Fibroblast of lung (primary cell): ENCODE measurements around the gene COMT. TPM values are rescaled to one million over a fixed set of nuclear protein-coding genes. Genes with fewer than 3 reads are reported as not detected.

Source experiments
- DNase-seq, 2 donors: peaks; one replicate each; pipeline versions ENCODE4 v3.0.0 to v3.0.0-alpha.2; 2010; ENCODE audit warnings: low read depth in 2 of 2
- H2AFZ ChIP-seq: 2 replicates; pipeline ENCODE4 v1.5.1; 2012; ENCODE audit warnings: low read length, control low read depth, inconsistent platforms
- H3K27ac ChIP-seq: 2 replicates; pipeline ENCODE4 v1.5.1; 2011; ENCODE audit warnings: low read length, control low read depth; ENCODE audit not compliant: insufficient read depth
- H3K27me3 ChIP-seq: 2 replicates; pipeline ENCODE4 v1.5.1; 2011; ENCODE audit warnings: mild to moderate bottlenecking, low read length; ENCODE audit not compliant: control insufficient read depth, insufficient read depth
- H3K36me3 ChIP-seq: 2 replicates; pipeline ENCODE4 v1.5.1; 2011; ENCODE audit warnings: low read length; ENCODE audit not compliant: control insufficient read depth, insufficient read depth
- H3K4me1 ChIP-seq: 2 replicates; pipeline ENCODE4 v1.5.1; 2011; ENCODE audit warnings: low read length; ENCODE audit not compliant: control insufficient read depth, insufficient read depth; ENCODE audit errors: extremely low read depth
- H3K4me2 ChIP-seq: 2 replicates; pipeline ENCODE4 v1.5.1; 2011; ENCODE audit warnings: low read length, control low read depth; ENCODE audit not compliant: insufficient read depth; ENCODE audit errors: extremely low read depth
- H3K4me3 ChIP-seq, 4 experiments: fragments of 200-600 bp in 1 of 4; sonication (generic) in 1 of 4; replicated peaks in 1 of 4; 2 replicates each; pipeline ENCODE4 v1.5.1; 2011 to 2016; ENCODE audit warnings: low read length in 4 of 4, low read depth in 3 of 4, mild to moderate bottlenecking in 3 of 4, control low read depth in 2 of 4, inconsistent platforms in 1 of 4, mixed read lengths in 1 of 4; ENCODE audit not compliant: insufficient read depth in 1 of 4; ENCODE audit errors: control extremely low read depth in 1 of 4
- H3K79me2 ChIP-seq: 2 replicates; pipeline ENCODE4 v1.5.1; 2012; ENCODE audit warnings: mild to moderate bottlenecking, low read length, inconsistent platforms; ENCODE audit not compliant: control insufficient read depth, insufficient read depth
- H3K9ac ChIP-seq: 2 replicates; pipeline ENCODE4 v1.5.1; 2011; ENCODE audit warnings: mild to moderate bottlenecking, low read length, control low read depth; ENCODE audit not compliant: insufficient read depth
- H3K9me3 ChIP-seq: 2 replicates; pipeline ENCODE4 v1.5.1; 2012; ENCODE audit warnings: low read depth, low read length; ENCODE audit not compliant: control insufficient read depth, insufficient read depth
- H4K20me1 ChIP-seq: 2 replicates; pipeline ENCODE4 v1.5.1; 2011; ENCODE audit warnings: low read length; ENCODE audit not compliant: control insufficient read depth, insufficient read depth; ENCODE audit errors: extremely low read depth
- CTCF ChIP-seq, 2 donors: IDR thresholded peaks in 1 of 2; conservative IDR thresholded peaks in 1 of 2; 1 replicate in 1 of 2; 2 replicates in 1 of 2; pipeline ENCODE4 v1.5.1; 2011 to 2012; ENCODE audit warnings: low read length in 2 of 2, control low read depth in 1 of 2, inconsistent platforms in 1 of 2, low read depth in 1 of 2, mild to moderate bottlenecking in 1 of 2
- EZH2 ChIP-seq: IDR thresholded peaks from 2 replicates; pipeline ENCODE4 v1.5.1; 2012; ENCODE audit warnings: low read length, control low read depth, mild to moderate bottlenecking; ENCODE audit errors: missing control alignments
- polyA plus RNA-seq, 2 donors: library from polyadenylated mRNA; depleted of rRNA in 1 of 2; stranded (reverse) in 1 of 2; unstranded in 1 of 2; fragments of >200 nt; gene quantifications; 2 replicates each; pipeline ENCODE4 v1.2.1, GENCODE V29; 2011 to 2012; ENCODE audit warnings: missing spikeins in 1 of 2
- total RNA-seq: library from RNA; depleted of rRNA; stranded (reverse); fragments of >200 nt; gene quantifications from 2 replicates; pipeline ENCODE4 v1.2.1, GENCODE V29; 2014

Gene COMT
- total and polyA plus RNA-seq, 2 donors (not counting 1 experiment from before 2014, with no cell fraction given), result 208 to 305 TPM

GRCh38 chr22:19991395-19991644 lies 49.7 kb downstream of the COMT start:
- H3K79me2 ChIP-seq, result no peaks in the 10 kb centered on the region
- H3K27me3 ChIP-seq, result no peaks in the 10 kb centered on the region
- H3K9ac ChIP-seq, result no peak overlapping the region
- no peak overlapping the region for H3K4me2 ChIP-seq
- no peak overlapping the region for H2AFZ ChIP-seq
- no peaks in the 10 kb centered on the region for H3K9me3 ChIP-seq
- peaks cover 11% of the 10 kb centered on the region for H3K4me1 ChIP-seq
- no peak for DNase-seq
- H3K27ac ChIP-seq, result no peak overlapping the region
- no peak overlapping the region for H3K4me3 ChIP-seq
- H4K20me1 ChIP-seq, result no peaks in the 10 kb centered on the region
- no peaks in the 10 kb centered on the region for H3K36me3 ChIP-seq
- TF ChIP-seq EZH2 (no peak), CTCF (conservative IDR thresholded peaks at IDR 0.05 in 1 of 2, IDR thresholded peaks at IDR 0.05 in 1 of 2; ENCODE audit: low read depth in 1 of 2, low read length in 2 of 2) (no peak)

GRCh38 chr22:19991645-19992451 lies 50.3 kb downstream of the COMT start:
- H3K9me3 ChIP-seq, result no peaks in the 10 kb centered on the region
- H3K4me3 ChIP-seq, result no peak overlapping the region
- no peak for TF ChIP-seq CTCF (conservative IDR thresholded peaks at IDR 0.05 in 1 of 2, IDR thresholded peaks at IDR 0.05 in 1 of 2; ENCODE audit: low read depth in 1 of 2, low read length in 2 of 2)
- TF ChIP-seq EZH2, result no peak
- no peak overlapping the region for H3K27ac ChIP-seq
- H3K4me1 ChIP-seq, result peaks cover 11% of the 10 kb centered on the region
- H3K27me3 ChIP-seq, result no peaks in the 10 kb centered on the region
- no peak overlapping the region for H3K4me2 ChIP-seq
- H2AFZ ChIP-seq, result no peak overlapping the region
- DNase-seq, result no peak
- no peaks in the 10 kb centered on the region for H3K79me2 ChIP-seq
- H3K36me3 ChIP-seq, result no peaks in the 10 kb centered on the region
- no peaks in the 10 kb centered on the region for H4K20me1 ChIP-seq
- H3K9ac ChIP-seq, result no peak overlapping the region

GRCh38 chr22:19992481-19992911 lies 50.9 kb downstream of the COMT start:
- Histone ChIP-seq H3K9ac (no peak overlapping the region), H3K4me1 (peaks cover 11% of the 10 kb centered on the region), H2AFZ (no peak overlapping the region), H3K36me3 (no peaks in the 10 kb centered on the region), H3K27me3 (no peaks in the 10 kb centered on the region), H3K9me3 (no peaks in the 10 kb centered on the region), H3K79me2 (no peaks in the 10 kb centered on the region), H3K4me2 (no peak overlapping the region), H3K4me3 (no peak overlapping the region), H4K20me1 (no peaks in the 10 kb centered on the region), H3K27ac (no peak overlapping the region)
- TF ChIP-seq EZH2 (no peak), CTCF (conservative IDR thresholded peaks at IDR 0.05 in 1 of 2, IDR thresholded peaks at IDR 0.05 in 1 of 2; ENCODE audit: low read depth in 1 of 2, low read length in 2 of 2) (no peak)
- no peak for DNase-seq
